T-helper 2 cell treated with Interferon-gamma antibody and Interleukin-4, amounts not matched to agents 100 ng/mL and 5 ng/mL, for 36 hours (primary cell): ENCODE results near the gene COX14. TPM values are rescaled to one million over a fixed set of nuclear protein-coding genes. Genes with fewer than 3 reads are reported as not detected.
"Not testable (repeated sequence)": the region's sequence is repeated elsewhere in the genome, so short reads cannot be mapped to it uniquely, and the experiment has no call there.

ENCODE experiments used
- intact Hi-C: fragments of 100-400 bp; cut with micrococcal nuclease; formaldehyde crosslinking; loops from one replicate; pipeline ENCODE4 v1.15.1; 2023
- total RNA-seq: library from RNA; stranded (reverse); gene quantifications from 2 replicates; pipeline ENCODE4 v1.2.3, GENCODE V29; 2022

The COX14 gene
- total RNA-seq, 1 donor from 2014 or later: 41.4 TPM

DNA sequence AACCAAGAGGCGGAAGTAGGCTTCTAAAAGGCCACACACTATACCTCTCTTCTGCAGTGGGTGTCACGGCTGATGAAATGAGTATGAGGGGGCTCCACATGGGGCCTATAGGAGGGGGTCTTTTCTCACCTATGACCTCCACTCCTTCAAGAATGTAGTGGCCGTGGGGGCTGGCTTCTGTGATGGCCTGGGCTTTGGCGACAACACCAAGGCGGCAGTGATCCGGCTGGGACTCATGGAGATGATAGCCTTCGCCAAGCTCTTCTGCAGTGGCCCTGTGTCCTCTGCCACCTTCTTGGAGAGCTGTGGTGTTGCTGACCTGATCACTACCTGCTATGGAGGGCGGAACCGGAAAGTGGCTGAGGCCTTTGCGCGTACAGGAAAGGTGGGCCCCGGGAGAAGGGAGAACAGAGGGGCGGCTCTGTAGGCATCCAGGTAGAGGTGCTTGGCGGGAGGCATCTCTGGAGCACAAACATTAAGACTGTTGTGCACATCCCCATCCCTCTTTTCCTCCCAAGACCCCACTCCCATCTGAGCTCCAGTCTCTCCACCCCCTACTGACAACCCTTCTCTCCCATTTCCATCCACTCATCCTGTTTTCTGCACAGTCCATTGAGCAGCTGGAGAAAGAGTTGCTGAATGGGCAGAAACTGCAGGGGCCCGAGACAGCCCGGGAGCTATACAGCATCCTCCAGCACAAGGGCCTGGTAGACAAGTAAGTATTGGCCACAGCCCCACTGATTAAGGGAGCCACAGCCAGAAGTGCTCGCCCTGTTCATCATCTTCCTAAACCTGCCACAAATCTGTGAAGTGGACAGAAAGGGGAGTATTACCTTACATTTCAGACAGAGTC is 4.4 kb upstream of the COX14 start:
- intact Hi-C loops: no loop called here

DNA sequence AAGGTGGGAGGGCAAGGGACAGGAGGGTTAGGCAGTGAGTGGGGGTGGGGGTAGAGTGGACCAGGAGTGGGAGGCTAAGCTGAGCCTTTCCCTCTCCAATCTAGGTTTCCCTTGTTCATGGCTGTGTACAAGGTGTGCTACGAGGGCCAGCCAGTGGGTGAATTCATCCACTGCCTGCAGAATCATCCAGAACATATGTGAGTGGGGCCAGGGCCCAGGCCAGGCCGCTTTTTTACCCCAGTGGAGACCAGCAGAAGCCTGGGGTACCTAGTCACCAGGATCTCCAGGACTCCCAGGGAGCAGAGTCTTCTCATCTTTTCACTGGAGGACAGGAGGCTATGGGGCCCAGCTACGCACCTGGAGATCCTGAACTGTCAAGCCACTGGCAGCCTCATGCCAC is 2.7 kb upstream of the COX14 start:
- intact Hi-C loops: no loop called here

GRCh38 chr12:50110127-50110761 is 1.8 kb upstream of the COX14 start:
- intact Hi-C loops: loop anchor here (5.0 kb wide), 2 partner anchors 368 to 1127 kb away; partner anchors contain the start of genes DAZAP2 and TMBIM6

- intact Hi-C loops: loop anchor here (1.0 to 5.0 kb wide), 3 partner anchors 289 to 1126 kb away; partner anchors contain the start of genes DAZAP2, LARP4 and TMBIM6
Measured at GRCh38 chr12:50110762-50111351, 1.2 kb upstream of the COX14 start.

DNA sequence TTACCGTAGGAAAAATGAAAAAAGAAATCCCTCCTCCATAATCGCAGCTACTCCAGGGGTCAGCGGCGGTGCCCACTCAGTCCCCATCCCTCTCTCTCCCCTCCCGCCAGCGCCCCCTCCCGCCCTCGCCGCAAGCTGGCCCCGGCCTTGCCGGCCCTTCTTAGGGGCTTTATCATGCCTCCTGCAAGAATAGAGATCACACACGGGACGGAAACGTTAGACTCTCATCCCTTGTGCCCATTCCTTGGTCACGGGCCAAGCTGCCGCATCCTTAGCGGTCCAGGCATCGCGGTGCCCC is 692 bp upstream of the COX14 start:
- intact Hi-C loops: loop anchor here (1.0 to 5.0 kb wide), 3 partner anchors 289 to 1126 kb away; partner anchors contain the start of genes DAZAP2, LARP4 and TMBIM6

GRCh38 chr12:50112456-50113218 is 601 bp downstream of the COX14 start:
- intact Hi-C loops: loop anchor here (1.0 to 5.0 kb wide), 5 partner anchors 27 to 1125 kb away; partner anchors contain the start of genes CERS5, DAZAP2, RACGAP1 and SMARCD1

DNA sequence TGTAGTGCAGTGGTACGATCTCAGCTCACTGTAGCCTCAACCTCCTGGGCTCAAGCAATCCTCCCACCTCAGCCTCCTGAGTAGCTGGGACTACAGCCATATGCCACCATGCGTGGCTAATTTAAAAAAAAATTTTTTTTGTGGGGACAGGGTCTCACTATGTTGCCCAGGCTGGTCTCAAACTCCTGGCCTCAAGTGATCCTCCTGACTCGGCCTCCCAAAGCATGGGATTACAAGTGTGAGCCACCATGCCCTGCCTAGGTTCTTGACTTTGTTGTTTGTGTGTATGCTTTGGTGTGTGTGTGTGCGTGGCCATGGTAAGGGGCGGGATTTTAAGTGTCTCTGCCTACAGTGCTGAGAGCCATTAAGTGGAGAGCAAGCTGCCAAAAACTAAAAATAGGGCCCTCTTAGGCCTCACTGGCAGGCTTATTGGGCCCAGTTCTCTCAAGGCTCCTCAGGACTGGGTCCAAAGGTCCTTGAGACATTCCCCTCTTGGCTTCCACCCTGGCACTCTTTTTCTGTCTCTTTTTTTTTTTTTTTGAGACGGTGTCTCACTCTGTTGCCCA is 5.1 kb downstream of the COX14 start:
- intact Hi-C loops: no loop called here

- intact Hi-C loops: no loop called here
Measured at GRCh38 chr12:50119387-50119786, 7.4 kb downstream of the COX14 start.

GRCh38 chr12:50120521-50120920 is 8.5 kb downstream of the COX14 start:
- intact Hi-C loops: no loop called here

- intact Hi-C loops: no loop called here
Measured at GRCh38 chr12:50120953-50121352, 8.9 kb downstream of the COX14 start.

DNA sequence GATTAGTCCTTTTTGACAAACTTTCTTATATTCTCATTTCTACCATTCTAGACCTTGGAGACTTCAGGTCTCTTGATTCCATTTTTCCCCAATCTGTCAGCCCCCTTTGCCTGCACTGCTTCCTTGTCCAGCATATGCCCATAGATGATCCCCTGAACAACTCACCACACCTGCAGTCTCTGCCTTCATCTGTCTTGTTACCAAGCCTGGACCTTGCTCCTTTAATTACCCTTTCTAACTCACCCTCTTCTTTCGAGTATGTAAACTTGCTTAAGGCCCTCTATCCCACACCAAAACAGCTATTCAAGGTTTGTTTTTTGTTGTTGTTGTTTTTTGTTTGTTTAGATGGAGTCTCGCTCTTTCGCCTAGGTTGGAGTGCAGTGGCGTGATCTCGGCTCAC is 9.6 kb downstream of the COX14 start:
- intact Hi-C loops: no loop called here

GRCh38 chr12:50123203-50123602 is 11.2 kb downstream of the COX14 start:
- intact Hi-C loops: no loop called here

DNA sequence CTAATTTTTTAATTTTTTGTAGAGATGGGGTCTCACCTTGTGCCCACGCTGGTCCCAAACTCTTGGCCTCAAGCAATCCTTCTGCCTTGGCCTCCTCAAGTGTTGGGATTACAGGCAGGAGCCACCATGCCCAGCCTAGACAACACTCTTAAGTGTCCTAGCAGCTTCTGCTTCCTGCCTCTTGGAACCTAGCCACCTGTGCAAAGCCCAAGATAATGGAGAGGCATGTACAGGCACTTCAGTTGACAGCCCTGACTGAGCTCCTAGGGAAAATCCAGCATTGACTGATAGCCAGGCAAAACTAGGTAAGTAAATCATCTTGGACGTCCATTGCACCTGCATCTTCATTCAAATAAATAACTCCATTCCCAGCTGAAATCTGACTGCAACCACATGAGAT is 15.5 kb downstream of the COX14 start:
- intact Hi-C loops: no loop called here

GRCh38 chr12:50129290-50129689 is 17.3 kb downstream of the COX14 start:
- intact Hi-C loops: no loop called here

GRCh38 chr12:50132505-50133135 is 20.6 kb downstream of the COX14 start:
- intact Hi-C loops: loop anchor here (1.0 to 5.0 kb wide), 2 partner anchors 43 to 180 kb away; no protein-coding TSS in a partner anchor

DNA sequence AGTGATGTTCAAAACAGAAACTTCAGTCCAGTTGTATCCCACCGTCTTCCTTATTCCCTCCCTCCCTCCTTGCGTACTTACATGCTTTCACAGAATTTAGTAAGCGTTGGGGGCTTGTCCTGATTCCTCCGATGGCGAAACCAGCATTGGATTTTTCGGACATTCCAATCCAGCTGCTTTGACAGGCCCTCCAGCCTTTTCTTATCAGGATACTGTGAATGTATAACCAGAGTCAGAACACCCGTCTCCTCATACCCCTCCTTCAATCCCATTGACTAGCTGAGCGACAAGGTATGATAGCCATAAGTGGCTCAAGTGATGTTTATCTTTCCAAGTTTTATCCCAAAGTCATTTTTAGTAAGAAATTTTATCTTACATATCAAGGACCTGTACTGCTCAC is 31.0 kb downstream of the COX14 start:
- intact Hi-C loops: no loop called here

GRCh38 chr12:50145439-50145838 is 33.4 kb downstream of the COX14 start:
- intact Hi-C loops: no loop called here

DNA sequence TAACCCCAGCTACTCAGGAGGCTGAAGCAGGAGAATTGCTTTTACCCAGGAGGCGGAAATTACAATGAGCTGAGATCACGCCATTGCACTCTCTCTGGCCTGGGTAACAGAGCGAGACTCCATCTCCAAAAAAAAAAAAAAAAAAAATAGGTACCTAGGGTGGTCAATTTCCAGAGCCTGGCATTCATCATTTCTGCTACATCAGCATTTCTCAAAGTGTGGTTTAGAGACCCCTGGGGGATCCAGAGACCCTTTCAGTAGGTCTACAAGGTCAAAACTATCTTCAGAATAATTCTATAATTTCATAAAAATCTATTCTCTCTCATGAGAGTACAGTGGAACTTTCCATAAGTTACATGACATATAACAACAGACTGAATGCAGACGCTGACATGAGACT is 35.2 kb downstream of the COX14 start:
- intact Hi-C loops: no loop called here

DNA sequence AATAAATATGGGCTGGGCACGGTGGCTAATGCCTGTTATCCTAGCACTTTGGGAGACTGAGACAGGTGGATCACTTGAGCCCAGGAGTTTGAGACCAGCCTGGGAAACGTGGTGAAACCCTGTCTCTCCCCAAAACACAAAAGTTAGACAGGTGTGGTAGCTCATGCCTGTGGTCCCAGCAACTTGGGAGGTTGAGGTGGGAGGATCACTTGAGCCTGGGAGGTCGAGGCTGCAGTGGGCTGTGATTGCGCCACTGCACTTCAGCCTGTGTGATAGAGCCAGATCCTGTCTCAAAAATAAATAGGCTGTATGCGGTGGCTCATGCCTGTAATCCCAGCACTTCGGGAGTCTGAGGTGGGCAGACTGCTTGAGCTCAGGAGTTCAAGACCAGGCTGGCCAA is 36.0 kb downstream of the COX14 start:
- intact Hi-C loops: not testable (repeated sequence)

DNA sequence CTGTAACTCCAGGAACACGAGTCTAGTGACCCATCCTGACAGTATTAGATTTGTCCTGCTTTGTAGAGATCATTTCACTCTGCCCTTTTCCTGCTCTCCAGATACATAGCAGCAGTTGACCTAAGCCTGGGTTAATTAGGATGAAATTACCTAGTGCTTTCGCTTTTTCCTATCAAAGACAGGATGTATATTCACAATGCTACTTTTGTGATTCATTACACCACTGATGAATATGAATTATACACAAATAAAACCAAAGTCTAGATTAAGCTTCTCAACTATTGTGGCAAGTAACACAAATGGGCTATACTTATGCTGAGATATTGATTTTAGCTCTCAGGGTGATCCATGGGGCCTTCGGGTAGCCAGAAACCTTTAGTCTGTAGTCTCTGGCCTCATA is 37.3 kb downstream of the COX14 start:
- intact Hi-C loops: no loop called here
